Kidney glomerular epithelial cell (primary cell): ENCODE results near the gene ANGPTL4.
"Not testable (repeated sequence)": the region's sequence is repeated elsewhere in the genome, so short reads cannot be mapped to it uniquely, and the experiment has no call there.

Source experiments
- DNase-seq: peaks from one replicate; lab custom pipeline; 2025; lab: John Stamatoyannopoulos, UW

ANGPTL4 gene

DNA sequence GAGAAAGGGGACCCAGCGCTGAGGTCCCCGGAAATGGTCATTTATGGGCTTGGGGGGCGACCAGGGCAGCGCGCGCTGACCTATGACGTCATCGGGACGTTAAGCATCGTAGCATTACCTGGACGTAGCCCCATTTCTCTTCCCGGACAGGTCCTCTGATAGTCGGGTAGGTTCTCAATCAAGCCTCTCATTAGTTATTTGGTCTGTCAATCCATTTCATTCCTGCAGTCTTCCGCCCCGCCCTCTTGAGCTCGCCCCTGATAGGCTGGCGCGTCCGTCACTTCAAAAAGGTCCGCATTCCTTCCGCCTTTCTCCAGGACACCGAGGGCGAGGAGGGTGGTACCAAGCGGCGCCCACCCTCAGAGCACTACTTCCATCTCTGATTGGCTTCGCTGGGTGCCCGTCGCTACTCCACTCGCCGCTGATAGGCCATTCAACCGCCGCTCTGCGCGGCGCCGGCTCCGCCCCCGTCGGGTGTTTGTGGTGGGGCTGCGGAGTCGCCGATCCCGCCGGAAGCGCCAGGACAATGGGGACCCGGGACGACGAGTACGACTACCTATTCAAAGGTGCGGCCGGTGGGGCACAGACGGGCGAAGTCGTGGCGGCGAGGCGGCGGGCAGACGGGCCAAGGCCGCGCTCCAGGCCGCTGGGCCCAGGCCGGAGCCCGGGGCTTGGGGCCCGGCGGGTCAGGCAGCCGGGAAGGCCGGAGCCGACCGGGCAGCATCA, 26.1 kb downstream of the ANGPTL4 start, which contains the start of gene RAB11B:
TSS of gene RAB11B (plus strand) at position 470 of the 726 bp plus-strand sequence. CDS start at position 527, 57 bp downstream.
- DNase-seq = peak; percentile 100

DNA sequence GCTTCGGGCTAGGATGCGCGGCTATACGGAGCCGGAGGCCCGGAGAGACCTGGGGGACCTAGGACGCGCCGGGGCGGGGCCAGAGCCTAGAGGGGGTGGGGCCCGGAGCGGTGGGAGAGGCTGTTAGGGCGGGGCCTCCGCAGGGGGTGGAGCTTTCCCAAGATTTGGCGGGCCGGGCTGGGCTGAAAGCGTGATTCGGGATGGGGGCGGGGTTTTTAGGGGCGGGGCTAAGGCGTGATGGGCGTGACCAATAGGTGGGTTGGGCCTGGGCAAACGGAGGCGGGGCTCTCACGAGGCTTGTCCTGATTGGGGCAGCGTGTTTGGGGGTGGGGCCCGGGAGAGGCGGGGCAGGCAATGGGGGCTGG, 26.6 kb downstream of the ANGPTL4 start:
- DNase-seq = peak; percentile 64

DNA sequence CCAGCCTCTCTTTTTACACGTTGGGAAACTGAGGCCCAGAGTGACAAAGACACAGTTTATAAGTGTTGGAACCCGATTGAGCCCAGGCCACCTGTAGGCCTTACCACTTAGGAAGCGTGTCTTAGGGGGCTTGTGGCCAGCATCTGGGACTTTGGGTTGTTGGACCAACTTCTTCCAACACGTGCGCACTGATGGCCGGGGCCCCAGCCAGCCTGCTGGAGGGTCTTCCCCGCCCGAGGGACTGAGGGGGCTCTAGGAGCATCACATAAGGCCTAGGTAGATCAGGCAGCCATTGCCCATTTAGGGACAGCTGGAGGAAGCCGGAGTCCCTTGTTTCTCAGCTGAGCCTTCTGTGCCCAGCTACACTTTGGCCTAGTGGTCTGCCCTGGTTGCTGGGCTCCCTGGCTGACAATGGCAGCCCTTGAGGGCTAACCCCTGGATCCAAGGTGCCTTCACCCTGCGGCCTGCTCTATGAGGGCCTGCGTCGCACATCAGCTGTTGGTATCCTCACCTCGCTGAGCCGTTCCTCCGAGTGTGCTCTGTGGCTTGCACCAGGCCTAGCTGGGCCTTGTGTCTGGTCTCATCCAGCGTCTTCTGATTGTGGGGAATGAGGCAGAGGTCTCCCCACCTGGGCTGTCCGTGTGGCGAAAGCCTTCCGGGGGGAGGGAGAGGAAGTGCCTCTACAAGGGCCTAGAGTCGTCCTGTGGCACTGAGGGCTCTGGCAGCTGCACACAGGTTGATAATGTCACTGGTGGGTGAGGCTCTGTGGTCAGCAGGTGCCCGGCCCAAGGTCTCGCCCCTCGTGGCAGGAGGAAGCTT, 27.5 kb downstream of the ANGPTL4 start:
- DNase-seq = no peak

DNA sequence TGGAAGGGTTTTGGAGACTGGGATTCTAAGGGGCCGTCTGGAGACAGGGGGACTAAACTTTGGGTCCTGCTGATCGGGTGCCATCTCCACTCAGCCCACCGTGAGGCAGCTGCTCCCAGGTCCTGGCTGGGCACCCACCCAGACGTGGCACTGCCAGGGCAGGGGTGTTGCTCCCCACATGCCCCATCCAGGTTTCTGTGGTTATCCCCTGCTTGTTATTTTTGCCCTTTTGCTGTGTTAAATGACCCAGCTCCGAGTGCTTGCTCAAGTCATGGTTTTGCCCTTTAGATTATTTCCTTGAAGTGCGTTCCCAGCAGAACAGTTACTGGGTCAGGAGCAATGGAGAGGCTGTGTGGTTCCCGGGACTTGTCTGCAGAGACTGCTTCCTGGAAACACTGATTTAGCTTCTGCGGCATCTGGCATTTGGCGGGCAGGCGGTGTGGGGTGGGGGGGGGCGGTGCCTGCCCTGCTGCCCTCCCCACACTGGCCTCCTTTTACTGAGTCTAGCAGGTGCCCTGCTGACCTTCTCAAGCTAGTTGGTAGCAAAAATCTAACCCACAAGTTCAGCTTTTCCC, 28.1 kb downstream of the ANGPTL4 start:
- DNase-seq = peak; percentile 13

DNA sequence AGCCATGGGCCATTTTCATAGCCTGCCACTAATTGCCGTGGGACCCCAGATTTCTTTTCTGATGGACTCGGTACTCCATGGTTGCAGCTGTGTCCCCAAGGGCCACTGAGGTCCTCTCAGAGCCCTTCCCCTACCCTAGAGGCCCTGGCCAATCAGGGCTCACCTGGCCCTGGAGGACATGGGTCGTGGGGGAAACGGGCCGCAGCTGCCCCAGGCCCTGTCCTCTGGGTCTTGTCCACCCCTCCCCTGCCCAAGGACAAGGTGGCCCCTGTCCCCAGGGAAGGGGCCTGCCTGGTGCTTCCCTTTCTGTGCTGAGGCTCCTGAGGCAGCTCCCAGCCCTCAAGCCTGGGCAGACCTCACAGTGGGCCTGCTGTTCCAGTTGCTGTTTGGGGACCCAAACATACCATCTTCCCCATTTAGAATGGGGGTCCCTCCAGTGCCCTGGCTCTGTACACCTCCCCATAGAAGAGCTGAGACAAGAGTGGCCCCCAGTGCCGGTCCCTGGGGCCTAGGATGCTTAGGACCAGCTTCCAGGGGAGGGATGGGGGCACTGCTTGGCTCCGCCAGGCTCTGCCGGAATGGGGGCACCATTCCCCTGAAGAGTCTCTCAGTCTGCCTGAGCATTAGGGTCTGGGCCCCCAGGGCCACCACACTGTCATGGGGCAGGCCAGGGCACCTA, 29.4 kb downstream of the ANGPTL4 start:
- no peak for DNase-seq

DNA sequence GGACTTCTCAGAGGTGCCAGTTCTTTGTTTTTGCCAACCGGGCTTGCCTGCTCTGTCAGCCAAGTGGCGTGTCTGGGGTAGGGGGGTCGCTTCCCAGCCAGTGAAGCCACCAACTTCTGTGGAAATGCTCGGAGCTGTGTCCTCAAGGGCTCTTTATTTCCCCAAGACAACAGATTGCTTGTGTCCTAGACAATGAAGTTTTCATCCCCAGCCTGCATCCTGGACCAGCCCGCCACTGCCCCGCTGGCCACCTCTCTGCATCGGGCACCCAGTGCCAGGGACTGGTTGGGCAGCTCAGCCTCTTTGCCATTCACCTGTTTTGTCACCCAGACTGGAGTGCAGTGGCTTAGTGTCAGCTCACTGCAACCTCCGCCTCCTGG, 29.9 kb downstream of the ANGPTL4 start:
- no peak for DNase-seq

DNA sequence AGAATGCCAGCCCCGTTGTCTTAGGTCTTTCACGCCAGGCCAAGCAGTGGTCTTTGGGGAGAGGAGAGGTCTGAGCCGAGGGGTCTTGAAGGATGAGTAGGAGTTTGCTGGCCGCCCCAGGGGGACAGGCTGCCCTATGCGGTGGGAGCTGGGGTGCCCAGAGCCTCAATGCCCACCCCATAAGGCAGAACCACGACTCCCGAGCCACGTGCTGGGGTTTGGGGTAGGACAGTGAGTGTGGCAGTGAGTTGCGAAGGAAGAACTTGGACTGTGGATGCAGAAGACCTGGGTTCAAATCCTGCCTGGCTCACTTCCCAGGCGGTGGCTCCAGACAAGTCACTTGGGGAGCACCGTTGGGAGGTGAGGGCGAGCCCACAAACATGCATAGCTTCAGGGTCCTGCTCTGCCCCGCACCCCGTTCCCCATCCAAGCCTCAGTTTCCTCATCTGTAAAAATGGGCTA, 31.7 kb downstream of the ANGPTL4 start:
- DNase-seq = no peak

DNA sequence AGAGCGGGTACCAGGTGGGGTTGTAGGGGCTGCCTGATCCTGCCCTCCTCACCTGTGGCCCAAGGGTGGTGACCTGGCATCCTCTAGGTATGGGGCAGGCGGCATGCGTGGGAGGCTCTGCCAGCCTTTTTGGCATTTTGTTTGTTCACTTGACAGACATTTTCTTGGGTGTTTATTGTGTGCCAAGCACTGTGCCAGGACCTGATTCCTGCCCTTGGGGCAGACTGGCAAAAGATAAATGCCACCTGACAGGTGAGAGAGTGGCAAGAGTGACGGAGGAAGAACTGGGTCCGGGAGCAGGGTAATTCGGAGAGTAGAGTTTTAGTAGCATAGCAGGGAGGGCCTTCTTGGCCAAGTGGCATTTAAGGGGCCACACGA, 32.2 kb downstream of the ANGPTL4 start:
- no peak for DNase-seq

DNA sequence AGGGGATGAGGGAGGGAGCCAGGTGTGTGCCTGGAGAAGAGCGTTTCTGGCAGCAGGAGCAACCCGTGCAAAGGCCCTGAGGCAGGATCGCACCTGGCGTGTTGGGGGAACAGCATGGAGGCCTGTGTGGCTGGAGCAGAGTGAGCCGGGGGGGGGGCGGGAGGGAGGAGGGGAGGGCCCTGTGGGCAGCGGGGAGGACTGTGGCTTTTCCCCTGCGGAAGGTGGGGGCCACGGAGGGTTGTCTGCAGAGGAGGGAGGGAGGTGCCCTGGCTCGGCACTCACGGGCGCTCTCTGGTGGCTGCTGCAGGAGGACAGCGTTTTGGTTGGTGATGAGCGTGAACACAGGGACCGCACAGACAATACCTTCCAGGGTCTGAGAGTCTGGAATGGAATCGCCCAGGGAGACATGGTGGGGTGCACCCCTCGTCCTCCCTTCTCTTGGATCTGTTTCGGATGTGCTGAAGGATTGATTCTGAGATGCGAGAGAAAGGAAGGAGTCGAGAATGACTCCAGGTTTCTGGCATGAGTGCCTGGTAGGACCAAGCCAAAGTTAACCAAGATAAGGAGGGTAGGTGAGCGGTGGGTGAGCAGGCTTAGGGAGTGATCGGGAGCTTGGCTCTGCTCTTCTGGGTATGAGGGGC, 32.7 kb downstream of the ANGPTL4 start:
- peak; percentile 28 for DNase-seq

DNA sequence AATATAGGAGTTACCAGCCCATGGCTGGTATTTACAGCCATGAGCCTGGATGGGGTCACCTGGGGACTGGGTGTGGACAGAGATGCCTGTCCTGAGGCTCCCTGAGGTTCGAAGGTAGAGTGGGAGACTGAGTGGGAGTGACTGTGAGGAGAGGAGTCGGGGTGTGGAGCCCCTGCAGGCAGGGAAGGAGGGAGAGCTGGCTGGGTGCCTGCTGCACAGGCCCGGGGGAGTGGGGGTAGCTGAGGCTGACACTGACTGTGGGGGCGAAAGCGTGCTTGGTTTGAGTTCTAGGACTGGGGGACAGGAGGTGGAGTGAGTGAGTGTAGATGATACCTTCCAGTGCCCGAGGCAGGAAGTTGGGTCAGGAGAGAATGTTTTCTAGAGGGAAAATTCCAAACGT, 33.3 kb downstream of the ANGPTL4 start:
- no peak for DNase-seq

DNA sequence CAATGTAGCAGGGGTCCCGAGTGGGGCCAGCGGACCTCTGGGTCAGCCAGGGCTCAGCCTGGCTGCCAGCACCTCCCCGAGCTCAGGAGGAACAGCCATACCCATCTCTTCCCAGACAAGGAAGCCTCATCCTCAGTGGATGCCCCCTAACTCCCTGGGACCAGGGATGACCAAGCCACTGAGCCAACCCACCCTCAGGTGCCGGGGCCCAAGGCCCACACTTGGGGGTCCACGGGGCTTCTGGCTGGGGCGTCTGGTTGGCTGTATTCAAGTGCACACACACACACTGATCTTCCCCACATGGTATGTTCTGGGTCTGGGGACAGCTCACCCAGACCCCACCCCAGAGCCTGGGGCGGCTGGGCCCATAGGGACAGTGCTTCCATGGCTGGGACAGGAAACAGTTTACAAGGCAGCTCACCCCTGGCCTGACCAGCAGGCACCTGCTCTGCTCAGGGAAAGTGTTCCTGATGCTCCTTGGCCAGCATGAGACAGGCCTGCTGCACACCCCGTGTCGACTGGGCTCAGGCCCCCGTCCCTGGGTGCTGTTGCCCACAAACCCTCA, 33.9 kb downstream of the ANGPTL4 start:
- no peak for DNase-seq

DNA sequence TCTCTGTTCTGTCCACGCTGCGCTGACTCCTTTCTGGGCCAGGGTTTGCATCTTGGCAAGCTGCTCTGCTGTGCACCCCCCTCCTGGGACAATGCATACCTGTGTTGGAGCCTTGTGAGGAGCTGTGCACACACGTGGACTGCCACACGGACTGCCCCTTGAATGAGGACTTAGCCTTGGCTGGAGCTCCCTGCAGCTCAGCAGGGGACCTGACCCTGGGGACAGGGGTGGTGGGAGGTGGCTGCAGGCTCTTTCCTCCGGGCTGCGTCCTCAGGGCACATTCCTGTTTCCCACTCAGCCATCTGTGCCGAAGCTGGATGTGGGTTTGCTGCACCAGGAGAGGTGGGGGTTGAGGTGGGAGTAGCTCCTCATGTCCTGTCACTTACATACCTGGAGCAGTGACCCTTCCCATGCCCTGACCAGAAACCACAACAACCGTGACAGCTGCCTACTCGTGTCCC, 34.4 kb downstream of the ANGPTL4 start:
- peak; percentile 69 for DNase-seq

DNA sequence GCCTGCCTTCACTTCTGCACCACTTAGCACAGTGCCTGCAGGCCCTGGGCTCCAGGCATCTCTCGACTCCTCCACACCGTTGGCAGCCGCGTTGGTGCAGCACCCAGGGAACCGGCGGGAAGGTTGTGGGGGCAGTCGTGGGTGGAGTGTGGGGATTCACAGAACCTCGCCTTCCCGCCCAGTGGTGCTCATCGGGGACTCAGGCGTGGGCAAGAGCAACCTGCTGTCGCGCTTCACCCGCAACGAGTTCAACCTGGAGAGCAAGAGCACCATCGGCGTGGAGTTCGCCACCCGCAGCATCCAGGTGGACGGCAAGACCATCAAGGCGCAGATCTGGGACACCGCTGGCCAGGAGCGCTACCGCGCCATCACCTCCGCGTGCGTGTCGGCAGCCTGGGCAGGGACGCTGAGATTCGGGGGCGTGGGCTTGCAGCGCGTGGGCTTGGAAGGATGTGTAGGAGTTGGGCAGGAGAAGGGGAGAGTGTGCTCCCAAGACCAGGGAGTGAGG, 35.8 kb downstream of the ANGPTL4 start:
- DNase-seq = no peak

DNA sequence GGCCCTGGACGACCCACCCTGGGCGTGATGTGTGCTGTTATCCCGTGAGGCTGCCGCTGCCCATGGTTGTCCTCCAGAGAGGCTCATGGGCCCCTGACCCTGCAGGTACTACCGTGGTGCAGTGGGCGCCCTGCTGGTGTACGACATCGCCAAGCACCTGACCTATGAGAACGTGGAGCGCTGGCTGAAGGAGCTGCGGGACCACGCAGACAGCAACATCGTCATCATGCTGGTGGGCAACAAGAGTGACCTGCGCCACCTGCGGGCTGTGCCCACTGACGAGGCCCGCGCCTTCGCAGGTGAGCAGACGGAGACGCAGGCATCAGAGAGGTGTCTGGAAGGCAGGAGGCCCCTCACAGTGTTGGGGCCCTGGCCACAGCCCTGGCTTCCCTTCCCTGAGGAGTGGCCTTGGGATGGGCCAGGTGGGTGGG, 38.0 kb downstream of the ANGPTL4 start:
- DNase-seq = no peak

DNA sequence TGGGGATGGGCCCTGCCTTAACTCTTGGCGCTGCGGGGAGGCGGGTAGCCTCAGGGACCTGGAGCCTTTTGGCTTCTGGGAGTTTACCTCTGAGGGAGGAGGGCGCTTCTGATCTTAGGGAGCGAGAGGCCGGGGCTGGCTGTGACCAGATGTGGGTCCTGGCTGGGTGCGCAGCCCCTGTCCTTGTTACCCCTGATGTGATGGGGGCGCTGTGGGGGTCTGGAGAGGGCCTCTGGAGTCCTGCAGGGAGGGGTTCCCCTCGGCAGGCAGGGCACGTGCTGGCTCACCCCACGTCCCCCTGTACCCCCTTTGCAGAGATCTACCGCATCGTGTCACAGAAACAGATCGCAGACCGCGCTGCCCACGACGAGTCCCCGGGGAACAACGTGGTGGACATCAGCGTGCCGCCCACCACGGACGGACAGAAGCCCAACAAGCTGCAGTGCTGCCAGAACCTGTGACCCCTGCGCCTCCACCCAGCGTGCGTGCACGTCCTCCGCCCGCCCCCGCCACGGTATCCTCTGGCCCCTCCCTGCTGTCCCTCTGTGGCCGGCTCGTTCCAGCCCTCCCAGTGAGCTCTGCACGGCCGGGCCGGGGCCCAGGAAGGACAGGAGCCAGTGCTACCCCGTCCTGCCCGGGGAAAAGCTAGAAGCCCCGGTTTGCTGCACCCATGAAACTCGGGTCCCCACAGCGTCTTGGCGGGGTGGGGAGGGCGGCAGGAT, 39.3 kb downstream of the ANGPTL4 start:
- DNase-seq = no peak

DNA sequence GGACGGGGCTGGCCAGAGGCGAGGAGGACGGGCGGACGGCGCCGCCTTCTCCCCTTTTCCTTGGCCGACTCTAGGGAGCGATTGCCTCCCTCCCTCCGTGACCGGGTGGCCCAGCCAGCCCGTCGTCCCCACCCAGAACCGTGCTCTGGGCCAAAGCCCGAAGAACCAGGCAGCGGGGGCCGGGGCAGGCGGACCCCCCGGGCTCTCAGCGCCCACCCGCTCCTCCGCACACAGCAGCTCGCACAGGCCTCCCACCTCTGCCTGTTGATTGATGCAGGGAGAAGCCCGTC, 39.8 kb downstream of the ANGPTL4 start:
- DNase-seq = no peak

DNA sequence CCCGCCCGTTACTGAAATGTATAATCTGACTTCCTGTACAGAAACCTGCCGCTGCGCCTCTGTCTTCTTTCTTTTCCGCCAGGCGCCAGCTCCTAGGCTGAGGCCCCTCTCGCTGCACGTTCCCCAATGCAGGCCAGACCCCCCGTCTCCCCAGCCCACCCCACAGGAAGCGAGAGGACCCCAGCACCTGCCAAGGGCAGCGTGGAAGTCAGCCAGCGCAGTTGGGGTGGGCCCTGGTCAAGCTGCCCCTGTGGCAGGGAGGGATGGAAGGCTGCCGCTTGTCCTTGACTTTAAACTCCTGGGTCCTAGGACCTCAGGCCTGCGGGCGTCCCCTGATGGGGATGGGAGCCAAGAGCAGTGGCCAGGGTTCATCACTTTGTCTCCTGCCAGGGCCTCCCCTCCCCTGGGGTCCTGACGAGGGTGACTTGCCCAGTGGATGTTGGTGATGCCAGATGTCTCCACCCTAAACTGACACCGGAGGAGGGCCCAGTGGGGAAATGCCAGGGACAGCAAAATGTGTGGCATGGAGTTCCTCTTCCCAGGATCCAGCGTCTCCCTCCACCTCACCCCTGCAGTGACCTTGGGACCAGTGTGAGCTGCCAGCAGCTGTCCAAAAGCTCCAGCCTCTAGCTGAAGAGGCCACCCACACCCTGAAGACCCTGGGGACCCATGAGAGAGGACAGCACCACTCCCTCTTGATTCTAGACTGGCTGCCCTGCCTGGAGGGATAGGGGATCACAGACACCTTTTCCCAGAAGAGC, 40.6 kb downstream of the ANGPTL4 start:
- DNase-seq = no peak

DNA sequence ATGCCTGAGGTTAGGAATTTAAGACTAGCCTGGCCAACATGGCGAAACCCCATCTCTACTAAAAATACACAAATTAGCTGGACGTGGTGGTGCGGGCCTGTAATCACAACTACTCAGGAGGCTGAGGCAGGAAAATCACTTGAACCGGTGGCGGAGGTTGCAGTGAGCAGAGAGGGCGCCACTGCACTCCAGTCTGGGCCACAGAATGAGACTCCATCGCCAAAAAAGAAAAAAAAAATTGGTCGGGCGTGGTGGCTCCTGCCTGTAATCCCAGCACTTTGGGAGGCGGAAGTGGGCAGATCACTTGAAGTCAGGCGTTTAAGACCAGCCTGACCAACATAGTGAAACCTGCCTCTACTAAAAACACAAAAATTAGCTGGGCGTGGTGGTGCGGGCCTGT, 46.8 kb downstream of the ANGPTL4 start:
- not testable (repeated sequence) for DNase-seq

DNA sequence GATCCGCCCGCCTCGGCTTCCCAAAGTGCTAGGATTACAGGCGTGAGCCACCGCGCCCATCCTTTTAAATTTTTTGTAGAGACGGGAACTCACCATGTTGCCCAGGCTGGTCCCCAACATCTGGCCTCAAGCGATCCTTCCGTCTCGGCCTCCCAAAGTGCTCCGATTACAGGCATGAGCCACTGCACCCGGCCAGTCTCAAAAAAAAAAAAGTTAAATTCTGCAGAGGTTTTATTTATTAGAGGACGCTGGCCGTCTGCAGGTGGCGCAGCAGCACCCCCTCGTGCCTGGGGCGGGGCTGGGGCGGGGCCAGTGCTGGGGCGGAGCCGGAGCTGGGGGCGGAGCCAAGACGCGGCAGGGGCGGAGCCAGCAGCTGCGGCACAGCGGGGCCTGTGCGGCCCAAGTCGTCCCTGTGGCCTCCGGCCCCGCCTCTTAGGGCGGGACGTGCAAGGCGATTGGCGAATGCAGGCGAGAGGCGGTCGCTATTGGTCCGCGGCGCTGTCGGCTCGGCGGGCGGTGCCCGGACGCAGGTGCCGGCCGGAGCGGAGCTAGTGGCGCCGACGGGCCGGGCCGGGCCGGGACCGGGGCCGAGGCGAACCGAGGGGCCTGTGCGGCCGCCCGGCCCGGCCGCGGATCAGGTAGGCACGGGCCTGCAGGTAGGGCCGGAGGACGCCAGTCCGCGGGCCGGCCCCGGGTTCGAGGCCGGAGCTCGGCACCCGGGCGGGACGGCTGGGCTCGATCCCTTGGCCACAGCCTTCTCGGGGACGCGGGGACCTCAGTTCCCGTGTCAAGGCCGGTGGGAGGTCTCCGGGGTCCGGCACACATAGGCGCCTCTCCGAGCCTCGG, 49.1 kb downstream of the ANGPTL4 start, which contains the start of gene MARCHF2:
TSS of gene MARCHF2 (plus strand) at position 523 of the 846 bp plus-strand sequence. CDS start 8,536 bp downstream, outside the sequence.
- peak; percentile 88 for DNase-seq
